B cell (primary cell): ENCODE data around the gene PDE3A. TPM values are rescaled to one million over a fixed set of nuclear protein-coding genes. Genes with fewer than 3 reads are reported as not detected.

ENCODE experiments used
- ATAC-seq: fragments of 200-7000 bp; cut with Tn5 transposase; one replicate; pipeline ENCODE4 v1.10.0; 2021; ENCODE audit warnings: low read depth, mild to moderate bottlenecking, moderate number of reproducible peaks, moderate library complexity
- CTCF ChIA-PET: fragments of 350-600 bp; sonication (Branson Sonifier 250); formaldehyde crosslinking; loops from one replicate; lab custom pipeline; 2021; ENCODE audit warnings: antibody characterized with exemption, inconsistent platforms; lab: Charles Lee
- POLR2A ChIA-PET: fragments of 350-600 bp; sonication (Branson Sonifier 250); formaldehyde crosslinking; loops from one replicate; lab custom pipeline; 2021; ENCODE audit warnings: antibody characterized with exemption; lab: Charles Lee
- DNase-seq: peaks from one replicate; pipeline ENCODE4 v3.0.0; 2013
- H2AFZ ChIP-seq: 2 replicates; pipeline ENCODE4 v1.6.1; 2012; ENCODE audit warnings: mild to moderate bottlenecking, low read depth, low read length; ENCODE audit not compliant: insufficient read depth, poor library complexity, severe bottlenecking
- H3K27ac ChIP-seq, 2 donors: 1 replicate in 1 of 2; 2 replicates in 1 of 2; pipeline ENCODE4 v1.5.1; 2012 to 2013; ENCODE audit warnings: low read length in 2 of 2, mild to moderate bottlenecking in 2 of 2, moderate library complexity in 1 of 2
- H3K27me3 ChIP-seq, 4 experiments: fragments of 200-600 bp in 1 of 4; sonication (generic) in 1 of 4; replicated peaks in 1 of 4; 1 replicate in 2 of 4; 2 replicates in 2 of 4; pipeline versions ENCODE4 v1.6.1 to v1.7.0; 2013 to 2016; ENCODE audit warnings: low read length in 3 of 4, mild to moderate bottlenecking in 2 of 4, mixed read lengths in 1 of 4, moderate library complexity in 1 of 4; ENCODE audit not compliant: insufficient read depth in 4 of 4, control insufficient read depth in 3 of 4; ENCODE audit errors: control extremely low read depth in 1 of 4
- H3K36me3 ChIP-seq, 2 experiments: replicated peaks in 1 of 2; 1 replicate in 1 of 2; 2 replicates in 1 of 2; pipeline versions ENCODE4 v1.6.1 to v1.7.1; 2013; ENCODE audit warnings: low read length in 1 of 2; ENCODE audit not compliant: insufficient read depth in 2 of 2, control insufficient read depth in 1 of 2; ENCODE audit errors: control extremely low read depth in 1 of 2, extremely low read depth in 1 of 2
- H3K4me1 ChIP-seq, 2 donors: fragments of 200-600 bp in 1 of 2; sonication (generic) in 1 of 2; 1 replicate in 1 of 2; 2 replicates in 1 of 2; pipeline versions ENCODE4 v1.5.1 to v1.6.1; 2013 to 2017; ENCODE audit warnings: low read length in 2 of 2; ENCODE audit not compliant: control insufficient read depth in 2 of 2, insufficient read depth in 2 of 2
- H3K4me2 ChIP-seq: replicated peaks from 2 replicates; pipeline ENCODE3; 2012; ENCODE audit warnings: mild to moderate bottlenecking, low read depth, low read length; ENCODE audit not compliant: poor library complexity, severe bottlenecking
- H3K4me3 ChIP-seq, 5 experiments: fragments of 200-600 bp in 1 of 5; sonication (generic) in 1 of 5; 1 replicate in 3 of 5; 2 replicates in 2 of 5; pipeline versions ENCODE4 v1.5.1 to v1.7.0; 2011 to 2016; ENCODE audit warnings: low read length in 4 of 5, mild to moderate bottlenecking in 4 of 5, low read depth in 2 of 5, control low read depth in 1 of 5, moderate library complexity in 1 of 5; ENCODE audit not compliant: insufficient read depth in 1 of 5; ENCODE audit errors: control extremely low read depth in 1 of 5, extremely low read depth in 1 of 5
- H3K79me2 ChIP-seq: fragments of 200-600 bp; sonication (generic); one replicate; pipeline ENCODE4 v1.6.0; 2016; ENCODE audit warnings: low read length; ENCODE audit not compliant: control insufficient read depth, insufficient read depth
- H3K9ac ChIP-seq: fragments of 200-600 bp; sonication (generic); 2 replicates; pipeline ENCODE4 v1.6.1; 2017; ENCODE audit warnings: mild to moderate bottlenecking, low read length, moderate library complexity
- H3K9me3 ChIP-seq, 3 donors: one replicate each; pipeline versions ENCODE4 v1.6.1 to v1.7.1; 2013; ENCODE audit warnings: low read length in 2 of 3; ENCODE audit not compliant: control insufficient read depth in 2 of 3, insufficient read depth in 1 of 3; ENCODE audit errors: control extremely low read depth in 1 of 3
- H4K20me1 ChIP-seq: 2 replicates; pipeline ENCODE4 v1.6.0; 2012; ENCODE audit warnings: mild to moderate bottlenecking, low read length; ENCODE audit not compliant: insufficient read depth, control insufficient read depth, poor library complexity, severe bottlenecking
- H3K27ac Mint-ChIP-seq: one replicate; pipeline ENCODE4 v1.8.0; 2021; ENCODE audit warnings: mixed read lengths
- H3K27me3 Mint-ChIP-seq: one replicate; pipeline ENCODE4 v1.8.0; 2021; ENCODE audit warnings: mixed read lengths
- H3K4me1 Mint-ChIP-seq: one replicate; pipeline ENCODE4 v1.8.0; 2021; ENCODE audit warnings: mixed read lengths
- H3K4me3 Mint-ChIP-seq: one replicate; pipeline ENCODE4 v1.8.0; 2021; ENCODE audit warnings: mixed read lengths
- H3K9me3 Mint-ChIP-seq: one replicate; pipeline ENCODE4 v1.8.0; 2022; ENCODE audit warnings: mixed read lengths; ENCODE audit not compliant: insufficient read depth
- EZH2 ChIP-seq: IDR thresholded peaks from 2 replicates; pipeline ENCODE4 v1.6.1; 2012; ENCODE audit warnings: borderline replicate concordance, low read depth, mild to moderate bottlenecking, moderate library complexity, low read length; ENCODE audit not compliant: insufficient read depth, poor library complexity, severe bottlenecking
- WGBS: methylation state at CpG from one replicate; pipeline ENCODE4 v1.1.5; 2013; ENCODE audit warnings: missing lambda C conversion rate; ENCODE audit not compliant: insufficient coverage; 5-methylcytosine and 5-hydroxymethylcytosine counted together
- intact Hi-C: fragments of 100-400 bp; cut with micrococcal nuclease; formaldehyde crosslinking; loops from one replicate; pipeline ENCODE4 v1.10.0; 2022
- polyA plus RNA-seq: library from polyadenylated mRNA; depleted of rRNA; stranded (reverse); fragments of >200 nt; gene quantifications from 2 replicates; pipeline ENCODE4 v1.2.3, GENCODE V29; 2012
- total RNA-seq, 2 donors: library from RNA; stranded (reverse); fragments of 120-200 nt in 1 of 2; gene quantifications; 1 replicate in 1 of 2; 2 replicates in 1 of 2; pipeline versions ENCODE4 v1.2.3 to v1.2.4, GENCODE V29; 2013 to 2022
- TF ChIP-seq, protein P1 (sequence below): fragments of 200-600 bp; IDR thresholded peaks from one replicate; pipeline ENCODE4 v1.8.0; 2022; ENCODE audit warnings: antibody characterized with exemption, mild to moderate bottlenecking

The PDE3A gene
- total and polyA plus RNA-seq, 2 donors (not counting 1 experiment from before 2014, with no cell fraction given): not detected

DNA sequence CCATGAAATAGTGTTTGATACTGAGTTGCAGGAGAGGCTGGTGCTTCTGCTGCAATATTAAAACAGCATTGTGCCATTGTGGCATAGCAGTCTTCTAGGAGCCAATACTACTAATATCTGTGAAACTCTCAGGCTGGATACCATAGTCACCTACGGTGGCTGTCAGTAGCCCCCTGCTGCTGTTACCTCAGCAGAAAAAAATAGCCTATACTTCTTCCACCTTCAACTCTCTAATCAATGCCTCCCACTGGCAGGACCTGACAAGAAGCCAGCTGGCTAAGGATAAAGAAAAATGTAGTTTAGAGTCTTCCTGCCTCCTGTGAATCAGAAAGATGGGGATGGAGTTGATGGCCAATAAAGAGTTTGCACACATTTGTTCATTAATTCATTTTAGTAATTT, 91.6 kb downstream of the PDE3A start:
- H3K36me3 ChIP-seq: no peaks in the 10 kb centered on the region
- intact Hi-C loops: no loop called here
- H3K9me3 ChIP-seq: no peaks in the 10 kb centered on the region
- H3K27me3 ChIP-seq: no peaks in the 10 kb centered on the region
- no peaks in the 10 kb centered on the region for H3K4me1 ChIP-seq
- H3K9ac ChIP-seq: no peak overlapping the region
- H3K4me2 ChIP-seq: no peak overlapping the region
- no peak overlapping the region for H3K27ac Mint-ChIP-seq
- no peak overlapping the region for H2AFZ ChIP-seq
- no peak overlapping the region for H3K4me3 Mint-ChIP-seq
- ChIA-PET CTCF (no interaction called here), POLR2A (no interaction called here)
- no peaks in the 10 kb centered on the region for H3K79me2 ChIP-seq
- no peak overlapping the region for H3K4me3 ChIP-seq
- H3K9me3 Mint-ChIP-seq: no peaks in the 10 kb centered on the region
- ATAC-seq (no peak), DNase-seq (no peak)
- no CpG with 5 or more reads among the region's 1 CpG for WGBS
- no peaks in the 10 kb centered on the region for H4K20me1 ChIP-seq
- no peaks in the 10 kb centered on the region for H3K4me1 Mint-ChIP-seq
- H3K27me3 Mint-ChIP-seq: no peaks in the 10 kb centered on the region
- no peak for TF ChIP-seq EZH2
- TF ChIP-seq, protein P1, sequence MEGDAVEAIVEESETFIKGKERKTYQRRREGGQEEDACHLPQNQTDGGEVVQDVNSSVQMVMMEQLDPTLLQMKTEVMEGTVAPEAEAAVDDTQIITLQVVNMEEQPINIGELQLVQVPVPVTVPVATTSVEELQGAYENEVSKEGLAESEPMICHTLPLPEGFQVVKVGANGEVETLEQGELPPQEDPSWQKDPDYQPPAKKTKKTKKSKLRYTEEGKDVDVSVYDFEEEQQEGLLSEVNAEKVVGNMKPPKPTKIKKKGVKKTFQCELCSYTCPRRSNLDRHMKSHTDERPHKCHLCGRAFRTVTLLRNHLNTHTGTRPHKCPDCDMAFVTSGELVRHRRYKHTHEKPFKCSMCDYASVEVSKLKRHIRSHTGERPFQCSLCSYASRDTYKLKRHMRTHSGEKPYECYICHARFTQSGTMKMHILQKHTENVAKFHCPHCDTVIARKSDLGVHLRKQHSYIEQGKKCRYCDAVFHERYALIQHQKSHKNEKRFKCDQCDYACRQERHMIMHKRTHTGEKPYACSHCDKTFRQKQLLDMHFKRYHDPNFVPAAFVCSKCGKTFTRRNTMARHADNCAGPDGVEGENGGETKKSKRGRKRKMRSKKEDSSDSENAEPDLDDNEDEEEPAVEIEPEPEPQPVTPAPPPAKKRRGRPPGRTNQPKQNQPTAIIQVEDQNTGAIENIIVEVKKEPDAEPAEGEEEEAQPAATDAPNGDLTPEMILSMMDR: no peak
- no peak overlapping the region for H3K27ac ChIP-seq

DNA sequence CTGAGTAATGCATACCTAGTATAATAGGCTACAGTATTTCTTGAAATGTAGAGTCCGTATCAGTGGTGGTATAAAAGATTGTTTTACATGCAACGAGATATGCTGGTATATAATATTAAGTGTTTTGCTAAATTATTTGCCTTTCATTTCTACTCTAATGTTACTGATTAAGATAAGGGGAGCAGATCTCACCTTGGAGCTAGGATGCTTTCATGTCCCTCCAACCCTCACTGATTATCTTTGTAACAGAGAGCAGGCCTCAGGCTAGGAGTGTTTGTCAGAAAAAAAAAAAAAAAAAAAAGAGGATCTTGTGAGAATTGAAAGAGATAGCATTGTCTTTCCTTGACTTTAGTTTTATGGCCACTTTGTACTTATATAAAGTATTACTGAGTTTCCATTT, 92.6 kb downstream of the PDE3A start:
- Histone ChIP-seq H3K27ac (no peak overlapping the region), H2AFZ (no peak overlapping the region), H3K4me2 (no peak overlapping the region), H4K20me1 (no peaks in the 10 kb centered on the region), H3K9me3 (no peaks in the 10 kb centered on the region), H3K36me3 (no peaks in the 10 kb centered on the region), H3K27me3 (no peaks in the 10 kb centered on the region), H3K79me2 (no peaks in the 10 kb centered on the region), H3K4me3 (no peak overlapping the region), H3K4me1 (no peaks in the 10 kb centered on the region), H3K9ac (no peak overlapping the region)
- no peak overlapping the region for H3K27ac Mint-ChIP-seq
- no peak overlapping the region for H3K4me3 Mint-ChIP-seq
- ChIA-PET POLR2A (no interaction called here), CTCF (no interaction called here)
- TF ChIP-seq, protein P1: no peak
- TF ChIP-seq EZH2: no peak
- no peaks in the 10 kb centered on the region for H3K9me3 Mint-ChIP-seq
- H3K27me3 Mint-ChIP-seq: no peaks in the 10 kb centered on the region
- no peaks in the 10 kb centered on the region for H3K4me1 Mint-ChIP-seq
- no CpG with 5 or more reads among the region's 2 CpGs for WGBS
- intact Hi-C loops: no loop called here
- ATAC-seq (no peak), DNase-seq (no peak)
